Chondrocyte (in vitro differentiated cells): ENCODE measurements around the gene NEK6. TPM values are rescaled to one million over a fixed set of nuclear protein-coding genes. Genes with fewer than 3 reads are reported as not detected.

ENCODE experiments used
- DNase-seq: peaks from one replicate; pipeline ENCODE4 v3.0.0; 2021; ENCODE audit warnings: mixed read lengths, low spot score
- H3K27ac Mint-ChIP-seq: one replicate; pipeline ENCODE4 v1.8.0; 2021; ENCODE audit warnings: mild to moderate bottlenecking, moderate library complexity, mixed read lengths; ENCODE audit not compliant: unreplicated experiment
- H3K27me3 Mint-ChIP-seq: 2 replicates; pipeline ENCODE4 v1.8.0; 2021; ENCODE audit warnings: low read depth, mixed read lengths
- H3K36me3 Mint-ChIP-seq: 2 replicates; pipeline ENCODE4 v1.8.0; 2021; ENCODE audit warnings: low read depth, mixed read lengths
- H3K4me1 Mint-ChIP-seq: 2 replicates; pipeline ENCODE4 v1.8.0; 2021; ENCODE audit warnings: low read depth, mild to moderate bottlenecking, mixed read lengths
- H3K4me3 Mint-ChIP-seq: one replicate; pipeline ENCODE4 v1.8.0; 2021; ENCODE audit warnings: mild to moderate bottlenecking, moderate library complexity, mixed read lengths; ENCODE audit not compliant: unreplicated experiment
- H3K9me3 Mint-ChIP-seq: 2 replicates; pipeline ENCODE4 v1.8.0; 2021; ENCODE audit warnings: low read depth, mixed read lengths
- total RNA-seq: library from RNA; stranded (reverse); gene quantifications from 3 replicates; pipeline ENCODE4 v1.2.1, GENCODE V29; 2021
- TF ChIP-seq, protein P1 (sequence below): fragments of 200-600 bp; sonication (generic); IDR thresholded peaks from 2 replicates; pipeline ENCODE4 v1.5.0; 2021; ENCODE audit warnings: antibody characterized with exemption, mild to moderate bottlenecking, moderate library complexity

NEK6 gene
- total RNA-seq, 1 donor from 2014 or later, result 110 TPM

DNA sequence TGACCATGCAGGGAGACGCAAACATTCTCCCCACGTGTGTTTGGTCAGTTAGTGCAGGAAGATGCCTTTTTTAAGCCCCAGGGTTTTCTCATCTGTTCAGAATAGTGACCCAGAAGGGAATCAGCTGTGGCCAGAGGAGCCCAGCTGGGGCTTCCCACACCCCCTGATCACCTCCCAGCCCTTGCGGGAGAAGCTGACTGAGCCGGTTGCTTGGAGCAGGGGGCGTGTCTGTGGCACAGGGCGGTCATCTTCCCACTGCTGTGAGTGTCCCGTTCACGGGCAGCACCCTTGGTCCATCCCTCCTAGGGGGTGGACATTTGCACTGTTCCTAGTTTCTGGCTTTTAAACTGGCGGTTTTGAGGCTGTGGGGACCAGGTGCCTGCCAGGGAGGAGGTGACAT is 69.7 kb downstream of the NEK6 start:
- no peaks in the 10 kb centered on the region for H3K9me3 Mint-ChIP-seq
- H3K4me1 Mint-ChIP-seq, result no peaks in the 10 kb centered on the region
- no peak overlapping the region for H3K4me3 Mint-ChIP-seq
- no peak for DNase-seq
- TF ChIP-seq, protein P1, sequence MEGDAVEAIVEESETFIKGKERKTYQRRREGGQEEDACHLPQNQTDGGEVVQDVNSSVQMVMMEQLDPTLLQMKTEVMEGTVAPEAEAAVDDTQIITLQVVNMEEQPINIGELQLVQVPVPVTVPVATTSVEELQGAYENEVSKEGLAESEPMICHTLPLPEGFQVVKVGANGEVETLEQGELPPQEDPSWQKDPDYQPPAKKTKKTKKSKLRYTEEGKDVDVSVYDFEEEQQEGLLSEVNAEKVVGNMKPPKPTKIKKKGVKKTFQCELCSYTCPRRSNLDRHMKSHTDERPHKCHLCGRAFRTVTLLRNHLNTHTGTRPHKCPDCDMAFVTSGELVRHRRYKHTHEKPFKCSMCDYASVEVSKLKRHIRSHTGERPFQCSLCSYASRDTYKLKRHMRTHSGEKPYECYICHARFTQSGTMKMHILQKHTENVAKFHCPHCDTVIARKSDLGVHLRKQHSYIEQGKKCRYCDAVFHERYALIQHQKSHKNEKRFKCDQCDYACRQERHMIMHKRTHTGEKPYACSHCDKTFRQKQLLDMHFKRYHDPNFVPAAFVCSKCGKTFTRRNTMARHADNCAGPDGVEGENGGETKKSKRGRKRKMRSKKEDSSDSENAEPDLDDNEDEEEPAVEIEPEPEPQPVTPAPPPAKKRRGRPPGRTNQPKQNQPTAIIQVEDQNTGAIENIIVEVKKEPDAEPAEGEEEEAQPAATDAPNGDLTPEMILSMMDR, result no peak
- H3K36me3 Mint-ChIP-seq, result peaks cover 33% of the 10 kb centered on the region
- H3K27ac Mint-ChIP-seq, result no peak overlapping the region
- H3K27me3 Mint-ChIP-seq, result no peaks in the 10 kb centered on the region

DNA sequence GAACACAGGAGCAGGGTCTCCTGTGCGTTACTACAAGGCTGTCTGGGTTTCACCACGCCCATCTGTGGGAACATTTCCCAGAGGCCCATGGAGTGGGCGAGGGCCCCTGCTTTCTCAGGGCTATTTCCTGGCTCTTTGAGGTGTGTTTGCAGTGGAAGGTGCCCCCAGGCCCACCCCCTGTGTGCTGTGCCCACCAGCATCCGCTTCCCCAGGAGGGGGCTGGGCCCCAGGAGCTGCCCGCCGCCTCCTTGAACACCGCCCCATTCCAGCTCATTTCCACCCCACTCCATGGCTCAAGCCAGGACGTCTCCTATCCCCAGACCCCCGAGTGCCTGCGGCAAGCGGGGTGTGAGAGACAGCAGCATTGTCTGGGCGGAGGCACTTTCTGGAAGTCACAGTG is 70.5 kb downstream of the NEK6 start:
- Mint-ChIP-seq H3K27me3 (no peaks in the 10 kb centered on the region), H3K4me3 (no peak overlapping the region), H3K36me3 (peaks cover 31% of the 10 kb centered on the region), H3K27ac (no peak overlapping the region), H3K4me1 (no peaks in the 10 kb centered on the region), H3K9me3 (no peaks in the 10 kb centered on the region)
- TF ChIP-seq, protein P1, result no peak
- no peak for DNase-seq

DNA sequence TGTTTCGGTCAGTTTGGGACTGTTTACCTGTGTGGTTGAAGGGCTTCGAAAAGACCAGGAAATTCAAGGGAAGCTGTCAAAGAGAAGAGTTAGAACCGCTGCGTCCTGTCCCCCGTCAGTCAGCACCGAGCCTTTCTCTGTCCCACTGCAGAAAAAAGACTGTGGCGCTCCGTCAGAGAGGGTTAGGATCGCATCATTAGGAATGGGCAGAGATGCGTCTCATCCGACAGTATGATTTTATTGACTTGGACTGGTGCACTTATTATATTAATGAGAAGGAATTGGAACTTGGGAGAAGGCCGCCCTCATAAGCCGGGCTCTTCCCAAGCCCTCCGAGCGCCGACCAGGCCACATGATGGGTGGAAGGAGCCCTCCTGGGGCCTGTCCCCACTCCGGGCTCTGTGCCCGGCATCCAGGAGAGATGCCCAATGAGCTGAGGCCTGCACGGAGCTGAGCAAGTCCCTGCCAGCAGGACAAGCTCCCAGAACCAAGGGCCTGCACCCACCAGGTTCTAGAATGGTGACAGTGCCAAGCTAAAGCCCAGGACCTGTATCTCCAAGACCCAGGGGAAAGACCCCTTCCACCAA is 71.5 kb downstream of the NEK6 start:
- no peak for DNase-seq
- Mint-ChIP-seq H3K27me3 (no peaks in the 10 kb centered on the region), H3K36me3 (peaks cover 34% of the 10 kb centered on the region), H3K27ac (no peak overlapping the region), H3K9me3 (no peaks in the 10 kb centered on the region), H3K4me3 (no peak overlapping the region), H3K4me1 (no peaks in the 10 kb centered on the region)
- TF ChIP-seq, protein P1, result no peak

DNA sequence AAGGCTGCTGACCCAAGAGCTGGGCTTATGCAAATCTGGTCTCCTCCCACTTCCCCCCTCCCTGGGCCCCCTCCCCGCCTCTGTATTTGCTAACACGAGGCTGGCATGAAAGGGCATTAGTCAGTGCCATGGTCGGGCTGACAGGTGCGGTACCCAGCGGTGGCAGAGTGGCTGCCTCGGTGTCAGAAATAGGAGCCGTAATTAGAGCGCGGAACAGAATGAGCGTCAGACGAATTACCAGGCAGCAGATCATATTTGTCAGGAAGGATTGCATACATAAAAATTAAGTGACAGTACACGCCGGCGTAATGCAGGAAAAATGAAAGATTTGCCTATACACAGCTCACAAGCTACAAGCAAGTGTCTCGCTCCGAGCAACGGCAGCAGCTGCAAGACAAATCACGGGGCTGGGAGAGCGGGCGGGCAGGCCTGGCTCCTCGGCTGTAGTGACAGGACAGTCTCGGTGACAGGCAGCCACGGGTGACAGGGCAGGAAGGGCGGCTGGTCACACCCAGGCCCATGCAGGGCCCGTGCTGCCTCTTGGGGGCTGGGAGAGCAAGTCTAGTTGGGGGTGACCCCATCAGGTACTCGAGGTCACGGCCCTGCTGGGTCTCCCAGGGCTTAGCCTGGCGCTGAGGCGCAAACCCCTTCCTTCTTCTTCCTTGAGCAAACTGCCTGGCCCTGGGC is 72.4 kb downstream of the NEK6 start:
- Mint-ChIP-seq H3K27me3 (no peaks in the 10 kb centered on the region), H3K9me3 (no peaks in the 10 kb centered on the region), H3K27ac (peak overlapping the region; percentile 32), H3K36me3 (peaks cover 36% of the 10 kb centered on the region), H3K4me3 (no peak overlapping the region), H3K4me1 (no peaks in the 10 kb centered on the region)
- TF ChIP-seq, protein P1, result no peak
- DNase-seq, result no peak

DNA sequence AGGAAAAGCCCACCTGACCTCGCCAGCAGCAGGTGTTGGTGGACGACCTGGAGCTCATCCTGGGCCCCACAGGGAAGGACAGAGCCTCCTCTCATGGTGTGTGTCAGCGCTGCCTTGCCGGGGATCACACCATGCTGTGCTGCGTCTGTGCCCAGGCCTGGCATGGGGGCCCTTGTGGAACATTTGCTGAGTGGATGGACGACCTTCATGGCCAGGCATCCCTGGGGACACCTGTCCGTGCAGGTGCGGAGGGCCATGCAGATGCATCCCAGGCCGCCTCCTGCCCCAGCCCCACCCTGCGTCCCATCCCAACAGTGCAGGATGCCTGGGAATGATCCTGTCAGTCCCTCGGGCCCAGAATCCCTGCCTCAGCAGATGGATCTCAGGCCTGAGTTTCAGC is 73.8 kb downstream of the NEK6 start:
- H3K4me3 Mint-ChIP-seq, result no peak overlapping the region
- H3K4me1 Mint-ChIP-seq, result no peaks in the 10 kb centered on the region
- peaks cover 42% of the 10 kb centered on the region for H3K36me3 Mint-ChIP-seq
- no peak overlapping the region for H3K27ac Mint-ChIP-seq
- DNase-seq, result no peak
- H3K27me3 Mint-ChIP-seq, result no peaks in the 10 kb centered on the region
- H3K9me3 Mint-ChIP-seq, result no peaks in the 10 kb centered on the region
- TF ChIP-seq, protein P1, result no peak
